ENCODE results near the gene MAP1B.

DNA sequence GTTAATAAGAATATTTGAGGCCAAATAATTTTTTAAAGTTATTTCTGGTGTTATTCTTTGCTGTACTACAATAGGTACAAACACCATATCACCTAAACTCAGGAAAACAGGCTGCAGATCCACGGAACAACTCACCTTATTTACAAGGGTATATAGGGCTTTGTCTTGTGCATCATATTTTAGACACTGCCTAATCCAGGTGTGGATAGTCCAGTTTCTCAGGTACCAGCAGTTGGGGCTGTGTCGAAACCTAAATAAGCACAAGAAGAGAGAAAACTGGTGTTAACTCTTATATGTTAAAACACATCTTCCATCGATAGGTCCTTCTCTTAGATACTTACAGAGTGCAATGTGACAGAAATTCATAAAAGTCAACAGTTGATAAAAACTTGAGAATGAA, 130.6 kb downstream of the MAP1B start:
- TF ChIP-seq, protein P1, sequence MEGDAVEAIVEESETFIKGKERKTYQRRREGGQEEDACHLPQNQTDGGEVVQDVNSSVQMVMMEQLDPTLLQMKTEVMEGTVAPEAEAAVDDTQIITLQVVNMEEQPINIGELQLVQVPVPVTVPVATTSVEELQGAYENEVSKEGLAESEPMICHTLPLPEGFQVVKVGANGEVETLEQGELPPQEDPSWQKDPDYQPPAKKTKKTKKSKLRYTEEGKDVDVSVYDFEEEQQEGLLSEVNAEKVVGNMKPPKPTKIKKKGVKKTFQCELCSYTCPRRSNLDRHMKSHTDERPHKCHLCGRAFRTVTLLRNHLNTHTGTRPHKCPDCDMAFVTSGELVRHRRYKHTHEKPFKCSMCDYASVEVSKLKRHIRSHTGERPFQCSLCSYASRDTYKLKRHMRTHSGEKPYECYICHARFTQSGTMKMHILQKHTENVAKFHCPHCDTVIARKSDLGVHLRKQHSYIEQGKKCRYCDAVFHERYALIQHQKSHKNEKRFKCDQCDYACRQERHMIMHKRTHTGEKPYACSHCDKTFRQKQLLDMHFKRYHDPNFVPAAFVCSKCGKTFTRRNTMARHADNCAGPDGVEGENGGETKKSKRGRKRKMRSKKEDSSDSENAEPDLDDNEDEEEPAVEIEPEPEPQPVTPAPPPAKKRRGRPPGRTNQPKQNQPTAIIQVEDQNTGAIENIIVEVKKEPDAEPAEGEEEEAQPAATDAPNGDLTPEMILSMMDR (optimal IDR thresholded peaks at IDR 0.05 in 1 of 3, IDR thresholded peaks at IDR 0.05 in 1 of 3, conservative IDR thresholded peaks at IDR 0.05 in 1 of 3; ENCODE audit: extremely low read depth in 1 of 3, insufficient read depth in 2 of 3, low read length in 3 of 3) = no peak
- no peak for TF ChIP-seq EZH2 (IDR thresholded peaks at IDR 0.05; ENCODE audit: low read length)
